Measurements from ENCODE around the gene SIRPD.

The SIRPD gene

GRCh38 chr20:1513801-1514200, 43.7 kb downstream of the SIRPD start:
- TF ChIP-seq CTCF (IDR thresholded peaks at IDR 0.05; ENCODE audit: low read depth, low read length, missing control alignments), result no peak
- H3K4me3 ChIP-seq (ENCODE audit: low read depth, low read length), result no peak overlapping the region
- DNase-seq (ENCODE audit: low read depth), result no peak
- in situ Hi-C loops (cut with HindIII; ENCODE audit: low sequenced_read_pairs), result no loop called here

- no peak for DNase-seq (ENCODE audit: low read depth)
- no peak overlapping the region for H3K4me3 ChIP-seq (ENCODE audit: low read depth, low read length)
- in situ Hi-C loops (cut with HindIII; ENCODE audit: low sequenced_read_pairs), result no loop called here
- TF ChIP-seq CTCF (IDR thresholded peaks at IDR 0.05; ENCODE audit: low read depth, low read length, missing control alignments), result peak; percentile 39
These were observed 48.3 kb downstream of the SIRPD start for GRCh38 chr20:1509237-1509636.

GRCh38 chr20:1508574-1508973, 48.9 kb downstream of the SIRPD start:
- no peak for DNase-seq (ENCODE audit: low read depth)
- no peak for TF ChIP-seq CTCF (IDR thresholded peaks at IDR 0.05; ENCODE audit: low read depth, low read length, missing control alignments)
- in situ Hi-C loops (cut with HindIII; ENCODE audit: low sequenced_read_pairs), result no loop called here

GRCh38 chr20:1507276-1507675, 50.2 kb downstream of the SIRPD start:
- in situ Hi-C loops (cut with HindIII; ENCODE audit: low sequenced_read_pairs), result no loop called here
- no peak for DNase-seq (ENCODE audit: low read depth)

More at GRCh38 chr20:1508574-1508973, 48.9 kb downstream of the SIRPD start:
- H3K4me3 ChIP-seq (ENCODE audit: low read depth, low read length), result no peak overlapping the region

GRCh38 chr20:1505871-1506270, 51.6 kb downstream of the SIRPD start:
- no peak for DNase-seq (ENCODE audit: low read depth)
- no peak overlapping the region for H3K4me3 ChIP-seq (ENCODE audit: low read depth, low read length)
- in situ Hi-C loops (cut with HindIII; ENCODE audit: low sequenced_read_pairs), result no loop called here

More at GRCh38 chr20:1507276-1507675, 50.2 kb downstream of the SIRPD start:
- no peak overlapping the region for H3K4me3 ChIP-seq (ENCODE audit: low read depth, low read length)
- TF ChIP-seq CTCF (IDR thresholded peaks at IDR 0.05; ENCODE audit: low read depth, low read length, missing control alignments), result no peak

GRCh38 chr20:1505361-1505760, 52.1 kb downstream of the SIRPD start:
- no peak overlapping the region for H3K4me3 ChIP-seq (ENCODE audit: low read depth, low read length)
- in situ Hi-C loops (cut with HindIII; ENCODE audit: low sequenced_read_pairs), result no loop called here
- no peak for DNase-seq (ENCODE audit: low read depth)
- no peak for TF ChIP-seq CTCF (IDR thresholded peaks at IDR 0.05; ENCODE audit: low read depth, low read length, missing control alignments)

More at GRCh38 chr20:1505871-1506270, 51.6 kb downstream of the SIRPD start:
- no peak for TF ChIP-seq CTCF (IDR thresholded peaks at IDR 0.05; ENCODE audit: low read depth, low read length, missing control alignments)

Measured in astrocyte of the cerebellum (primary cell).